HK-2 (cell line): ENCODE results near the gene KCNT1.
"Not testable (repeated sequence)": the region's sequence is repeated elsewhere in the genome, so short reads cannot be mapped to it uniquely, and the experiment has no call there.

ENCODE experiments used
- DNase-seq: peaks from one replicate; pipeline ENCODE4 v3.0.0-alpha.2; 2018; ENCODE audit not compliant: unreplicated experiment

The KCNT1 gene

DNA sequence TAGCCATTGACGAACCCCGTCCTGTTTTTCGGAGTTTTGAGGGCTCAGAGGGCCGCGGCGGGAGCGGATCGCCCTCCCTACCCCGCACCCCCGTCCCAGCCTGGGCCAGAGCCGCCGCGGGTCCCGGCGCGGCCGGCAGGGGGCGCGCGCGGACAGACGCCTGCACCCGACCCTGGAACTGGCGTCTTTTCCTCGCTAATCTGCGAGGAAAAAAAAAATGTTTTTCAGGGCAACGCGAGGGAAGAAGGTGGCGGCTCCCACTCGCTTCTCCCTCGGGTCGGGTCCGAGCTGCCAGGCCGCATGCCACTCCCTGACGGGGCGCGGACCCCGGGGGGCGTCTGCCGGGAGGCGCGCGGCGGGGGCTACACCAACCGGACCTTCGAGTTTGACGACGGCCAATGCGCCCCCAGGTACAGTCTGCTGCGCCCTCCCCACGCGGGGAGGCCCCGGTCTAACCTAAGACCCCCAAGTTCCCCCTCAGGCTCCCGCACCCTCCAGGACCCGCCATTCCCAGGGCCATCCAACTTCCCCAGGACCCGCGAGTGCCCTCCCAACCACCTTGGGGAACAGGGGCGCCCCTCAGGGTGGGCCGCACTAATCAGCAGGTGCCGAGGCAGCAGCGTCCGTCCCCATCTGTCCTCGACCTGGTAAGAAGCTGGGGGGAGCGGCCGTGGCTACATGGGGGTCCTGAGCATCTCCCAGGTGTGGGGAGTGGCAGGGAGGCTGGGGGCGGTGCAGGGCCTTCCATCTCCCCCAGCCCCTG, at the start of gene KCNT1:
TSS of gene KCNT1 (plus strand) at position 227 of the 763 bp plus-strand sequence. CDS start at position 301, 74 bp downstream.
- DNase-seq: peak; percentile 77

DNA sequence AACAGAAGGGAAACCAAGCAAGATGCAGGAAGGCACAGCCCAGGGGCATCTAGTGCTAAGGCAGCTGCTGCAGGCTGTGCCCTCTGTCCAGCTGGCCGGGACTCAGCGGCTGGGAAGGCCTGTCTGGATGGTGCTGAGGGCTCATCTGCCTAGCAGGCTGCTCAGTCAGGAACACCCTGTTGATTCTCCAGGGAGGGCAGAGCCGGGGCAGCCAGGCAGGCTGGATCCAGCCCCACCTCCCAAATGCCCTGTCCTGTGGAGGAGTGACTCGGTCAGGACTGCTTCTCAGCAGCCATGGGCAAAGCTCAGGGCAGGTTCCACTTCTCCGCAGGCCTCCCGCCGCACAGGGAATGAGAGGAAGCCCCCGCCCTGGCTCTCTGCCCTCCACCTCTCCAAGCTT, 46.7 kb upstream of the KCNT1 start:
- DNase-seq: no peak

DNA sequence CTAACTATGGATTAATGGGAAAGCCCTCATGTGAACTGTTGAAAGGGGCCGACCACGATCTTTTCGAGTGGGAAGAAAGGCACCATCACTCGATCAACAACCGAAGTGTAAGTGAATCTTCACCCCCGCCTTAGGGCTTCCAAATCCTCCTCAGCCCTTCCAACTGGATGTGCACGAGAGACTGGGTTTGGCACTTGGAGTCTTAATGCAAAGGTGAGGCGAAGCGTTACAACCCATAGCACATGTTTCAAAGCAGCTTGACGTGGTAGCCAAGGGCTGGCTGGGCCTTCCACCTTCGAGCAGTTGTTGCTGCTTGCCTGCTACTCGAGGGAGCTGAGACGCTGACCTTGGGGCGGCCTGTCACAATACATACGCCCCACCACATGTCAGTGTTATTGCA, 44.6 kb upstream of the KCNT1 start:
- DNase-seq: no peak

DNA sequence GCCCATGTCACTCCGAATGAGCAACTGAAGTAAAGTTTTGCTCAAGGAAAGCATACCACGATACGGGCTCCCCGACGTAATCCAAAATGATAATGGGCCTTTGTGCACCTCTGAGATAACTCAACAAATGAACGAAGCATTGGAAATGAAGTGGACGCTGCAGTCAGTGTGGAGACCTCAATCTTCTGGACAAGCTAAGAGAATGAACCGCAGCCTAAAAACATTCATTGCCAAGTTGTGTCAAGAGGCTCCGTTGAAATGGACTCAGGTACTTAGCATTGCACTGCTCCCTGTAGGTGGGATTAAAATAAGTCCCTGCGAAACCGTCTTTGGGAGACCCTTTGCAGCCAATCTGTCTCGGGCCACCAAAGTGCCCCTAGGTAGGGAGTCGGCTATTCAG, 42.7 kb upstream of the KCNT1 start:
- DNase-seq: no peak

DNA sequence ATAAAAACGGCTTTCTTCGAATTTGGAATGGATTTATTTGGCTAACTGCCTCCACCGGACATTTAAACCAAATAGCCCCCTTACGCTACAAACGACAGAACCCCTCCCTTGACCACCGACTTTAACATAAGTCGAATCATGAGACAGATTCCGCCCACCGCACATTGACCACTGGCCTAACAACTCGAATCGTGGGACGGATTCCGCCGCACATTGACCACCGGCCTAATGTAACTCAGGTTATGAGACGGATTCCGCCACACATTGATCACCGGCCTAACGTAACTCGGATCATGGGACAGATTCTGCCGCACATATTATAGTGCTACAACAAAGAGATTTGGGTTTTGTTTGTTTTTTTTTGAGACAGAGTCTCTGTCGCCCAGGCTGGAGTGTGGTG, 41.6 kb upstream of the KCNT1 start:
- DNase-seq: no peak

DNA sequence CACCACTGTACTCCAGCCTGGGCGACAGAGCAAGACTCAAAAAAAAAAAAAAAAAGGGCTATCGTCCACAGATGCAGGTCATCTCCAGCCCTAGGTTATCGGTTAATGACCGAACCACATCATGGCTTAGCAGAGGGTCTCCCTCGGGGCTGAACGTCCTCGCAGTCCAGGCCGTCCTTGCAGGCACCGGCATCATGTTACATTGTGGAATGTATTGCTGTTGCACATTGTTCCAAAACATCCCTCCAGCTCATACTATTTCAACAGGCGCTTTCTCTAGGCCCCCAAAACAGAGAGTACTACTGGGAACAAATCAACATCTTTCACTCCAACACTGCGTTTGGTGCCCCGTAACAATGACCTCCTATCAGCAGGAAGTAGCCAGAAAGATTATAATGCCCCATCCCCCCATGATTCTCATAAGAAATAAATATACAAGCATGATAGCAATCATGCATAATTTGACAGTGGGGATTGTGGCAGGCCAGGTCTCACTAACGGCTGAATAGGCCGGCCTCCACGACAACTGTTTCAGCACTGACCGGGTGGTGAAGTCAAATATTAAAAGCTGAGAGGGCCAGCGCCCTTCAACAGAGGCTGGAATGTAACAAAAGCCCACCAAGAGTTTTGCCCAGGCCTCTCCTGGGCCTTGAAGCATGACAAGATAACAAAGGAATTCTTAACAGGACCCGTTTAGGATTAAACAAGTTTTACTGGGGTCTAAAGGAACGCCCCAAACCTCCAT, 40.0 kb upstream of the KCNT1 start:
- no peak for DNase-seq

DNA sequence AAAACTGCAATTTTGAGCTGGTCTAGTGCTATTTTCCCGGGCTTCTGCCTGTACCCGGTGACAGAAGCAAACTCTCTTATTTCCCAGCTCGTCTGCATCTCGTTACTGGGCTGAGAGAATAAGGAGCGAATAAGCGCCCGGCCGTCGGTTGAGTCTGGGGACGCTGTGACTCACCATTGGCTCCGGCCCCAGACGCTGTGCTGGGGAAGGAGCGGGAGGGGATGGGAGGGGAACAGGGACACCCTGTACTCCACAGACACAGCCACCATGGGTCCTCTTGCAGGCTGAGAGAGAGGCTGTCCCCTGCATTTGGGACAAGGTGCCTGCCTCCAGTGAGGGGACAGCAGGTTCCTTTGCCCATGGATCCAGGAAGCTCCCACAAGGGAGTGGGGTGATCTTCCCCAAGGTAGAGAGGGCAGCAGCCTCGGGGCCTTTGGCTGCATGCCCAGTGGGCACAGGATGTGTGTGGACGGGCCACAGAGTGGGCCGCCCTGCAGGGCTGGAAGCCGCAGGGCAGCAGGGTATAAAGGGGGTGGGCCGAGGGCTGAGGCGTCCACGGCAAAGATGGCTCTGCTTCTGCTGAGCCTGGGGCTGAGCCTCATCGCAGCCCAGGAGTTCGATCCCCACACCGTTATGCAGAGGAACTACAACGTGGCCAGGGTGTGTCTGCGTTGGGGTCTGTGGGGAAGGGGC, 39.1 kb upstream of the KCNT1 start, which contains the start of gene LCN9:
TSS of gene LCN9 (plus strand) at position 552 of the 693 bp plus-strand sequence. CDS start at position 565, 13 bp downstream.
- no peak for DNase-seq

DNA sequence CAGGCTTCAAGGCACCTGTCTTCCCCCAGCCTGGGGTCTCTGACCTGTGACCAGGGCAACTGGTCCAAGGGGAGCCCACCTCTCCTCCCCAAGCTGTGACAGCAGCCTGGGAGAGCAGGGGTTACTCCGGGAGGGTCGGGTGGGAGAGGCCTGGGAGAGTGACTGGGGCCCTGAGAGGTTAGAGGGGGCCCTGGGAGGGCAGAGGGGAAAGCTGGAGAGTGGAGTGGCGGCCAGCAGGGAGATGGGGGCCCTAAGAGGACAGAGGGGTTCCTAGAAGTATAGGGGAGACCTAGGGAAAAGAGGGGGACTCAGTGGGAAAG, 38.6 kb upstream of the KCNT1 start:
- no peak for DNase-seq

DNA sequence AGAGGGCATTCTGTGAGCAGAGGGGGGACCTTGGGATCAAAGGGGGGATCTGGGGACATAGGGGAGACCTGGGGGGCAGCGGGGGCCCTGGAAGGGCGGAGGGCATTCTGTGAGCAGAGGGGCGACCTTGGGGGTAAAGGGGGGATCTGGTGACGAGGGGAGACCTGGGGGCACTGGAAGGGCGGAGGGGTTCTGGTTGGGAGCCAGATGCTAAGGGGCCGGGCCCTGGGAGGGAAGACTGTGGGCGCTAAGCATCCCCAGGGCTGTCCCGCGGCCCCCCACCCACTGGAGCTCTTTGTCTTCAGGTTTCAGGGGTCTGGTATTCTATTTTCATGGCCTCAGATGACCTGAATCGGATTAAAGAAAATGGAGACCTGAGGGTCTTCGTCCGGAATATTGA, 38.1 kb upstream of the KCNT1 start:
- no peak for DNase-seq

DNA sequence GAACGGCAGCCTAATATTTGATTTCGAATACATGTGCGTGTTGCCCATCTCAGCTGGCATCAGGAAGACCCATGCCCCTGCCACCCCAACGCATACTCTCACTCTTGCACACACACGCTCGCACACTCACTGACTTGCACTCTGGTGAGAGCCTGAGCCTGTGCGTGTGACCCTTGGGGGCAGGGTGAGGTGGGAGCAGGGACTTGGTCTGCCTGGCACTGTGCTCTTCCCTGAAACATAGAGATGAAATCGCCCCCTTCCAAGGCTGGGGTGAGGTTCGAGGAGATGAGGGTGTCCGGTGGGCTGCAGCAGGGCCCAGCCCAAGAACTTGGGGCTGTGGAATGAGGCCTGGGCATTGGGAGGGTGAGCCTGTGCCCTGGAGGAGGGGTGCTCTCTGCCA, 37.7 kb upstream of the KCNT1 start:
- no peak for DNase-seq

DNA sequence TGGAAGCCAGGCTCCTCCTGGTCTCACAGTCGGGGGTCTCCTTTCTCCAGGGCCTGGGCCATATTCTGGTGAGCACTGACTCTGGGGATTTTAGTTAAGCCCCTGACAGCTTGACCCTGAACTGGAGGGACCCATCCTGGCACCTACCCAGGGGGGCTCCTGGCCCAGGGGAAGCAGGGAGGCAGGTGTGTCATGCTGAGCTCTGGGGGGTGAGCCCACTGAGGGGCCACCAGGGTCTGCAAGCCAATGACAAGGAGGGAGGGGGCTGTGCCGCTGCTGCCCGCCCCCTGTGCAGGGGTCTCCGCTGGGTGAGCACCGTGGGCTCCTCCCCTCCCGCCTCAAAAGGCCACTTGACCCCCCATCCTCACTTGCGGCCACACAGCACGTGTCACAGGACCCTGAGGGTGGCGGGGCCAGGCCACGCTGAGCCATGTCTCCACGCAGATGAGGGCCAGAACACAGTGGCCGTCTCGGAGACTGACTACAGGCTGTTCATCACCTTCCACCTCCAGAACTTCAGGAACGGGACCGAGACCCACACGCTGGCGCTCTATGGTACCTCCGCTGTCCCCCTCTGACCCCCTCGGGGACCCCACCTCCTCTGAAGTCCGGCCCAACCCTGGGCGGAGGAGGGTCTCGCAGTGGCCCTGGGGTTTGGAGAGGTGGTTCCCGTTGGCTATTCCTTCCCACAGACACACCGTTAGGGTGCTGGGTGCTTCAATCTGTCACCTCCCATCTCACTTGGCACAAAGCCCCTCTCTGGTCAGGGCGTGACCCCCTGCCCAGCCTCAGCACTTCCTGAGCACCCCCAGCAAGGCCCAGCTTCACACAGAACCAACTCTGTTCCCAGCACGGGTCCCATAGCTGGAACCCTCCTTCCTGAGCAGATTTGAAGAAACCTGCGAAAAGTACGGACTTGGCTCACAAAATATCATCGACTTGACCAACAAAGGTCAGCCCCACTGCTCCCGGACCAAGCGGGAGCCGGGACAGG, 36.9 kb upstream of the KCNT1 start:
- DNase-seq: no peak

DNA sequence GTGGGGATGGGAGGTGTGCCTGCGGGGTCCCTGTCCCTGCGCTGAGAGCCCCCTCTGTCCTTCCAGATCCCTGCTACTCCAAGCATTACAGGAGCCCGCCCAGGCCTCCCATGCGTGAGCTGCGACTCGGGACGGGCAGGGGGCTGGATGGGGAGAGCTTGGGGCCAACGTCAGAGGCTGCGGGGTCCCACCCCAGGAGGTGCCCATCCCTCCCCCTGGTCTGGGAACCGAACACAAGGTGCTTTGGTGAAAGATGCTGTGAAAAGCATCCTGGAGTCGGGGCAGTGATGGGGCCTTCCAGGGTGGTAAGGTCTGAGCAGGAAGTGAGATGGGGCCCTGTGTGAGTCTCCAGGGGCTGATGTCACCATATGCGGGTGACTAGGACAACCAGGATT, 36.2 kb upstream of the KCNT1 start:
- DNase-seq: no peak

DNA sequence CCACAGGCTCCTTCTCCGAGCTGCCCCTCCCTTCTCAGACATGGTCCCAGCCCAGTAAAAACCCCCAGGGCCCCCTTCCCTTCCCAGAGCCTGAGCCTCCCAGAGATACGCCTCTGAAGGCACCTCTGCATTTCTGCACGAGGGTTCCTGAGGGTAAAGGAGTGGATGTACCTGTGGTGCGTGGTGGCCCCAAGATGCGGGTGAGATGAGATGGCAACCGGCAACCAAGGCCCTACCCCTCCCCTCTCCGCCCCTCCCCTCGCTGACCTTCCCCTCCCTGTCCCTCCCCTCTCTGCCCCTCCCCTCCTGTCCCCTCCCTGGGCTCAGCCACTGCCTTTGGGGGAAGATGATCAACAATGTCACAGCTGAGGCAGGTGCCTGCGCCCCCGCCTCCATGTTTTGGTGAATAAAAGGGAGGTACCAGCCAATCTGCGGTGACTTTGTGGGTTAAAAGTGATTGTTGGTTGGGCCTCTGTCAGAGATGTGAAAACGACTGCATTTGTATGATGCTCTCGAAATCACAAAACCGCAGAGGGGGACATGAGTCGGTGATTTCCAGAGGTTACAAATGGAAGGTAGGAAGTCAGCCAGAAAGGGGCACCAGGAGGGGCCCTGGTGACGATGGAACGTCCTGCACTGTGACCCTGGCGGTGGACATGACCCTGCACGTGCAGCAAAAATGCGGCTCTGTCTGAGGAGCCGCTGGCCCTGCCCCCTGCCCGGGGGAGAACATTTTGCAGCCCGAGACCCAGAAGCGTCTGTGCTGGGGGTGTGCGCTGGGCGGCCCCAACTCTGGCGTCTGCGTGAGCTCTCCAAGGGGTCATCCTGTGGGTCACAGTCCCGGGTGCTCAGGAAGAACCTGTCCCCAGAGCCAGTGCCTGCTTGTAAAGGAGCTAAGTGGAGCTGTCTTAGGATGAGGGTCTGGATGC, 35.2 kb upstream of the KCNT1 start:
- no peak for DNase-seq

DNA sequence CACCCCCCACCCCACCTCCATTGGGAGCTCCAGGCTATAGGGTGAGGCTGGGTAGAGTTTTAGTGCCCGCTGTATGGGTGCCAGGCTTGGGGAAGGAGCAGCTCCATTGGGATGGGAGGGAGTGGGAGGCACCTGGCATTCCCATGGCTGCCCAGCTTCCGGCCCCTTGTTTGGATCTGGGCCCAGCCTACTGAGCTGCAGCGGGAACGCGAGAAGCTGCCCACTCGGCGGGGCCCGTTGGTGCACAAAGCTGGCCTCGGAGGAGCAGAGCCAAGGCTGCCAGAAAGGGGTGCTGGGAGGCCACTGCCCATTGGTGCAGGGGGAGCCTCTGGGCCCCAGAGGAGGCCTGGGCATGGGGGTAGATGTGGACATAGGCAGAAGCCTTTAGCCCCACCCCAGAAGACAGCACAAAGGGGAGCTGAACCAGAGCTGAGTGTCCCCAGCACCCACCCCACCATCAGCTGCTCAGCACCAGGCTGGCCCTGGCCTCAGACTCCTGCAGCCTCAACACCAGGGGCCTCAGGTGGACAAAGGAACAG, 34.5 kb upstream of the KCNT1 start:
- DNase-seq: no peak

DNA sequence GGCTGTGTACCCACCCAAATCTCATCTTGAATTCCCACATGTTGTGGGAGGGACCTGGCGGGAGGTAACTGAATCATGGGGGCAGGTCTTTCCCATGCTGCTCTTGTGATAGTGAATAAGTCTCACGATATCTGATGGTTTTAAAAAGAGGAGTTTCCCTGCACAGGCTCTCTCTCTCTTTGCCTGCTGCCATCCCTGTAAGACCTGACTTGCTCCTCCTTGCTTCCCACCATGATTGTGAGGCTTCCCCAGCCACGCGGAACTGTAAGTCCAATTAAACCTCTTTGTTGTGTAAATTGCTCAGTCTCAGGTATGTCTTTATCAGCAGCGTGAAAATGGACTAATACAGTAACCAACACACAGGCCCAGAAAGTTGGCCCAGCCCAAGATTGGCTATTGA, 33.0 kb upstream of the KCNT1 start:
- not testable (repeated sequence) for DNase-seq

DNA sequence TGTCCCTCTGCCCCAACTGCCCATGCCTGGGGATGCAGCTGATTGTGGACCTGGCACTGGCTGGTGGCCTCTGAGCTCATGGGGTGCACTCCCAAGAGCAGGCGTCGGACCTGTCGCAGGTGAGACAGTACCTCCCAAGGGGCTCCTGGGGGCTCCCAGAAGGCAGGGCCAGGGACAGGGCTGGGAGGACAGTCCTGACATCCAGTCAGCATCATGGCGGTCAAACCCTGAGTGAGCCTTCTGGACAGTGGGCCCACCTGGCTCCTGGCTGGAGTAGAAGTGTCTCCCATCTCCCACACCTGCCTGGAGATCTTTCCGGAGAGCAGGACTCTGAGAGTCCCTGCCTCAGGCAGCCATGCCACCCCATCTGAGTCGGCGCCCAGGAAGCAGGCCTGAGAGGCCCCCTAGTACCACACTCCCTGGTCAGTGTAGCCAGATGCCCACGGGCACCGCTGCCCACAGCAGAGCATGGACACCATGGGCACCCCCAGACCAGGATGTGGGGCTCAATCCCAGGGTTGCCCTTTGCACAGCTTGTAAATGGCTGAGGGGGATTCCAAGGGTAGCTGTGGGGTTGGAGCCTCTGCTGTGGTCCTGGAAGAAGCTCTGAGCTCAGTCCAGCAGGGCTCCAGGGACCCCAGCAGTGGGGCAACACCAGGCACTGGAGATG, 32.2 kb upstream of the KCNT1 start:
- DNase-seq: no peak

DNA sequence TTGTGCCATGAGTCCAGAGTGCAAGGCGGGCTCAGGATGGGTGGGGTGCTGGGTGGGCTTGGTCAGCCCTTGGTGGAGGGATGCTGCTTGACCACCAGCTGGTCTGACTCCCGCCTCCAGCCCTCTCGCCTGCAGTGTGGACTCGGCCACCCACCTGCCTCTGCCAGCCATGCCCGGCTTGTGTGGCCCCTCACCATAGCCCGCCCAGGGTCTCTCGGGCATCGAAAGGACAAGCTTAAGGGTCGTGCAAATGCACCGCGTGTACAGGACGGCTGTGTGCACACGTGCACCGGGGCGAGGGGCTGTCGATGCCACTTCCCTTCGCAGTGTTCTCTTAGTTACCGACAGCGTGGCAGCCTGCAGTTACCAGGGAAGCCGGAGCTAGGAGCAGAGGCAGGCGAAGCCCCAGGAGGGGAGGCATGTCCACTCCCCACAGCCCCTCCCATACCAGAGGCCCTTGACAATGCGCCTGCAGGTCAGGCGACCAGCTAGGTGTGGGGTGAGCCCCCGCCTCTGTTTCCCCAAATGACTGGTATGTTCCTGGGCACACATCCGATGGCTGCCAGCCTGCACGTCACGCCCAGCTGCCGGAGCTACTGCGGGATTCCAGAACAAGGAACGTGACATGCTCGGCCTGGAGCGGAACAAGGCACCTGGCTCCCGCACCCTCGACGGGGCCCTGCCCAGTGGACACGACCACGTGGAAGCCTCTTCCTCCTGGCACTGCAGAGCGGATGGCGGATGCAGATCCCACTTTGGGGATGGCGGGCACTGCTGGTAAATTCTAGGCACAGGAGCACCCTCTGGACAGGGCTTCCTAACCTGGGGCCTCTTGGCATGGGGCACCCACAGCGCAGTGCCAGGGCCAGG, 31.0 kb upstream of the KCNT1 start:
- DNase-seq: no peak

DNA sequence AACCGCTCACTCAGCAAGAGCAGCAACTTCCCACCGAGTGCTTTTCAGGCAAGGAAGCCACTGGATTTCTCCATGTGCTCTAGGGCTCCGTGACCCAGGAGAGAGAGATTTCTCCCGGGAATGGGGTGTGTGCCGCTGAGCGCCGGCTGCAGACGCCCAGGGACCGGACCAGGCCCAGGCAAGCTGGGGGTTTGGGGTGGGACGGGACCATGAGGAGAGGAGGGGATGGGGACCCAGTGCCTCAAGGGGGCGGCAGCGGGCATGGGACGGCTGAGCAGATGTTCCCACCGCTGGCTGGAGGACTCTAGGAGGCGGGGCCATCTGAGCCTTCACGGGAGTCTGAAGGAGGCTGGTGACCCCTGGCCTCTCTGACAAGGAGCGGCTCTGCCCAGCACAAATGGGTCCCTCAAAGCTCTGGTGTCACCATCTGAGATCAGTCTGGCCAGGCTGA, 30.4 kb upstream of the KCNT1 start:
- DNase-seq: no peak

DNA sequence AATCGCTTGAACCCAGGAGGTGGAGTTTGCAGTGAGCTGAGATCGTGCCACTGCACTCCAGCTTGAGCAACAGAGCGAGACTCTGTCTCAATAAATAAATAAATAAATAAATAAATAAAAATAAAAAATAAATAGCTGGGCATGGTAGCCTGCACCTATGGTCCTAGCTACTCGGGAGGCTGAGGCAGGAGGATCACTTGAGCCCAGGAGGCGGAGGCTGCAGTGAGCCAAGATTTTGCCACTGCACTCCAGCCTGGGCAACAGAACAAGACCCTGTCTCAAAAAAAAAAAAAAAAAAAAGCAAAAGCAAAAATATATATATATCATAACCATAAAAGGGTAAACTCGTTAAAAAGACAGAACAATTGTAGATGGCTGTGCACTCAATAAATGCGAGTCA, 29.2 kb upstream of the KCNT1 start:
- DNase-seq: not testable (repeated sequence)
